Vagina (tissue), 2 donors: ENCODE data around the gene TRAPPC3L. TPM values are rescaled to one million over a fixed set of nuclear protein-coding genes. Genes with fewer than 3 reads are reported as not detected.

ENCODE experiments used
- DNase-seq, 2 donors: peaks; one replicate each; pipeline ENCODE4 v3.0.0-alpha.2; 2017; ENCODE audit errors: extremely low spot score in 2 of 2
- H3K27ac ChIP-seq: fragments of 200-600 bp; sonication (generic); one replicate; pipeline ENCODE4 v1.5.1; 2019
- H3K27me3 ChIP-seq: fragments of 200-600 bp; sonication (generic); one replicate; pipeline ENCODE4 v1.5.1; 2019
- H3K36me3 ChIP-seq, 2 donors: fragments of 200-600 bp; sonication (generic); one replicate each; pipeline ENCODE4 v1.5.1; 2017 to 2019
- H3K4me1 ChIP-seq: fragments of 200-600 bp; sonication (generic); one replicate; pipeline ENCODE4 v1.5.1; 2019
- H3K4me3 ChIP-seq, 2 donors: fragments of 200-600 bp; sonication (generic); 1 replicate in 1 of 2; 2 replicates in 1 of 2; pipeline ENCODE4 v1.5.1; 2016 to 2019
- H3K9me3 ChIP-seq: fragments of 200-600 bp; sonication (generic); one replicate; pipeline ENCODE4 v1.5.1; 2019
- CTCF ChIP-seq, 3 experiments: fragments of 450-650 bp in 2 of 3; fragments of 200-600 bp in 1 of 3; sonication (generic) in 1 of 3; IDR thresholded peaks; one replicate each; pipeline ENCODE4 v1.5.1; 2017 to 2019; ENCODE audit warnings: antibody characterized with exemption in 3 of 3, mild to moderate bottlenecking in 2 of 3, moderate library complexity in 2 of 3
- POLR2A ChIP-seq, 2 donors: fragments of 450-650 bp; IDR thresholded peaks; one replicate each; pipeline ENCODE4 v1.6.1; 2017; ENCODE audit warnings: antibody characterized with exemption in 2 of 2, mild to moderate bottlenecking in 2 of 2, moderate library complexity in 2 of 2
- POLR2AphosphoS5 ChIP-seq, 2 donors: sonication (generic); formaldehyde crosslinking; IDR thresholded peaks; one replicate each; pipeline ENCODE4 v1.9.0; 2017; ENCODE audit warnings: antibody characterized with exemption in 2 of 2, mild to moderate bottlenecking in 2 of 2, low read depth in 1 of 2; ENCODE audit not compliant: insufficient read depth in 1 of 2
- intact Hi-C: fragments of 100-400 bp; cut with DNase I; formaldehyde crosslinking; loops from one replicate; pipeline ENCODE4 v1.15.1; 2023
- total RNA-seq: library from RNA; depleted of rRNA; stranded (reverse); fragments of >200 nt; gene quantifications from one replicate; pipeline ENCODE4 v1.2.3, GENCODE V29; 2016

Gene TRAPPC3L
- total RNA-seq, 1 donor from 2014 or later: not detected

GRCh38 chr6:116447052-116447451 is 98.4 kb downstream of the TRAPPC3L start:
- DNase-seq: no peak
- Histone ChIP-seq H3K27me3 (no peaks in the 10 kb centered on the region), H3K4me1 (peaks cover 6% of the 10 kb centered on the region), H3K4me3 (no peak overlapping the region), H3K9me3 (no peaks in the 10 kb centered on the region), H3K36me3 (no peaks in the 10 kb centered on the region), H3K27ac (no peak overlapping the region)
- intact Hi-C loops: no loop called here
- TF ChIP-seq POLR2A (IDR thresholded peaks at IDR 0.05) (no peak), POLR2AphosphoS5 (IDR thresholded peaks at IDR 0.05; ENCODE audit: insufficient read depth in 1 of 2, low read depth in 1 of 2) (no peak), CTCF (IDR thresholded peaks at IDR 0.05) (no peak)

GRCh38 chr6:116446399-116446798 is 99.1 kb downstream of the TRAPPC3L start:
- intact Hi-C loops: no loop called here
- Histone ChIP-seq H3K27ac (no peak overlapping the region), H3K4me1 (peaks cover 6% of the 10 kb centered on the region), H3K36me3 (no peaks in the 10 kb centered on the region), H3K9me3 (no peaks in the 10 kb centered on the region), H3K4me3 (no peak overlapping the region), H3K27me3 (no peaks in the 10 kb centered on the region)
- no peak for TF ChIP-seq POLR2A (IDR thresholded peaks at IDR 0.05)
- no peak for TF ChIP-seq CTCF (IDR thresholded peaks at IDR 0.05)
- no peak for TF ChIP-seq POLR2AphosphoS5 (IDR thresholded peaks at IDR 0.05; ENCODE audit: insufficient read depth in 1 of 2, low read depth in 1 of 2)
- DNase-seq: no peak

- no peaks in the 10 kb centered on the region for H3K27me3 ChIP-seq
- TF ChIP-seq POLR2AphosphoS5 (IDR thresholded peaks at IDR 0.05; ENCODE audit: insufficient read depth in 1 of 2, low read depth in 1 of 2) (no peak), CTCF (IDR thresholded peaks at IDR 0.05) (no peak), POLR2A (IDR thresholded peaks at IDR 0.05) (no peak)
- peaks cover 6% of the 10 kb centered on the region for H3K4me1 ChIP-seq
- H3K36me3 ChIP-seq: no peaks in the 10 kb centered on the region
- DNase-seq: no peak
- intact Hi-C loops: no loop called here
- H3K4me3 ChIP-seq: no peak overlapping the region
- no peaks in the 10 kb centered on the region for H3K9me3 ChIP-seq
- no peak overlapping the region for H3K27ac ChIP-seq
These were observed 100.4 kb downstream of the TRAPPC3L start for GRCh38 chr6:116445102-116445501.

Other genes starting within 250 kb of the TRAPPC3L start
- gene DSE, start 174.7 kb downstream of the TRAPPC3L start, total RNA-seq: 33.1 TPM
- gene CALHM6, start 84.3 kb downstream of the TRAPPC3L start, total RNA-seq: not detected
- 2.2 TPM for gene CALHM5, start 34.0 kb downstream of the TRAPPC3L start, total RNA-seq
- not detected for gene CALHM4, start 8.1 kb upstream of the TRAPPC3L start, total RNA-seq
- 37.8 TPM for gene RWDD1, start 25.8 kb upstream of the TRAPPC3L start, total RNA-seq
- not detected for gene RSPH4A, start 70.8 kb upstream of the TRAPPC3L start, total RNA-seq
- 13.0 TPM for gene ZUP1, start 123.1 kb upstream of the TRAPPC3L start, total RNA-seq
- 7.9 TPM for gene KPNA5, start 135.5 kb upstream of the TRAPPC3L start, total RNA-seq
- 19.6 TPM for gene FAM162B, start 220.0 kb upstream of the TRAPPC3L start, total RNA-seq